ENCODE data around the gene TVP23C. TPM values are rescaled to one million over a fixed set of nuclear protein-coding genes. Genes with fewer than 3 reads are reported as not detected.

TVP23C gene
- total and polyA plus RNA-seq, 7 experiments from 2014 or later: 4.6 to 25.6 (median 13.1) TPM

- DNase-seq (no peak), ATAC-seq (no peak)
- H3K4me1 ChIP-seq (ENCODE audit: control insufficient read depth in 2 of 2, insufficient read depth in 2 of 2, low read length in 2 of 2): no peaks in the 10 kb centered on the region
- H3K36me3 Mint-ChIP-seq: peaks cover 0 to 20% (median 14%) of the 10 kb centered on the region in 5 donors
- H3K4me3 ChIP-seq (ENCODE audit: low read length): no peak within 1 kb of the TSS
- no peak within 1 kb of the TSS for H3K4me3 Mint-ChIP-seq
- no peaks in the 10 kb centered on the region for H3K27me3 ChIP-seq (ENCODE audit: control insufficient read depth in 2 of 2, insufficient read depth in 2 of 2, low read length in 2 of 2)
- no peaks in the 10 kb centered on the region for H3K36me3 ChIP-seq (ENCODE audit: control insufficient read depth in 2 of 3, insufficient read depth in 3 of 3, low read length in 3 of 3)
- no peak within 1 kb of the TSS for H3K27ac Mint-ChIP-seq
- no peaks in the 10 kb centered on the region for H3K9me3 ChIP-seq (ENCODE audit: control insufficient read depth in 2 of 3, low read length in 3 of 3)
- peaks cover 0 to 4% (median 0%) of the 10 kb centered on the region in 7 donors for H3K4me1 Mint-ChIP-seq
- intact Hi-C loops (cut with micrococcal nuclease): no loop called here
- CTCF ChIA-PET: no interaction called here
- no peak within 1 kb of the TSS for H3K27ac ChIP-seq (ENCODE audit: low read depth, low read length)
- peaks cover 0 to 4% (median under 1%) of the 10 kb centered on the region in 11 donors for H3K9me3 Mint-ChIP-seq
- no peaks in the 10 kb centered on the region for H3K27me3 Mint-ChIP-seq
- POLR2A ChIA-PET: no interaction called here
Observed at GRCh38 chr17:15467592-15467991, 95.7 kb downstream of the TVP23C start, which contains the start of gene CDRT4. Gene CDRT4, minus strand, starts transcription at chr17:15467621. Its CDS starts 27,383 bp downstream, at chr17:15440238.

GRCh38 chr17:15466131-15466530 lies 97.2 kb downstream of the TVP23C start:
- H3K9me3 ChIP-seq (ENCODE audit: control insufficient read depth in 2 of 3, low read length in 3 of 3): no peaks in the 10 kb centered on the region
- Mint-ChIP-seq H3K27me3 (no peaks in the 10 kb centered on the region), H3K4me3 (no peak overlapping the region), H3K27ac (no peak overlapping the region), H3K36me3 (peaks cover 0 to 29% (median 25%) of the 10 kb centered on the region in 5 donors), H3K9me3 (peaks cover 0 to 7% (median 2%) of the 10 kb centered on the region in 11 donors), H3K4me1 (peaks cover 0 to 4% (median 0%) of the 10 kb centered on the region in 7 donors)
- no peaks in the 10 kb centered on the region for H3K36me3 ChIP-seq (ENCODE audit: control insufficient read depth in 2 of 3, insufficient read depth in 3 of 3, low read length in 3 of 3)
- ATAC-seq: no peak
- H3K4me1 ChIP-seq (ENCODE audit: control insufficient read depth in 2 of 2, insufficient read depth in 2 of 2, low read length in 2 of 2): no peaks in the 10 kb centered on the region
- H3K4me3 ChIP-seq (ENCODE audit: low read length): no peak overlapping the region
- intact Hi-C loops (cut with micrococcal nuclease): no loop called here
- no peak overlapping the region for H3K27ac ChIP-seq (ENCODE audit: low read depth, low read length)
- no peak for DNase-seq
- ChIA-PET POLR2A (no interaction called here), CTCF (no interaction called here)
- no peaks in the 10 kb centered on the region for H3K27me3 ChIP-seq (ENCODE audit: control insufficient read depth in 2 of 2, insufficient read depth in 2 of 2, low read length in 2 of 2)

GRCh38 chr17:15465045-15465701 lies 98.1 kb downstream of the TVP23C start:
- Histone ChIP-seq H3K4me1 (ENCODE audit: control insufficient read depth in 2 of 2, insufficient read depth in 2 of 2, low read length in 2 of 2) (no peaks in the 10 kb centered on the region), H3K36me3 (ENCODE audit: control insufficient read depth in 2 of 3, insufficient read depth in 3 of 3, low read length in 3 of 3) (no peaks in the 10 kb centered on the region), H3K27ac (ENCODE audit: low read depth, low read length) (no peak overlapping the region), H3K9me3 (ENCODE audit: control insufficient read depth in 2 of 3, low read length in 3 of 3) (no peaks in the 10 kb centered on the region), H3K27me3 (ENCODE audit: control insufficient read depth in 2 of 2, insufficient read depth in 2 of 2, low read length in 2 of 2) (no peaks in the 10 kb centered on the region), H3K4me3 (ENCODE audit: low read length) (no peak overlapping the region)
- CTCF ChIA-PET: no interaction called here
- POLR2A ChIA-PET: no interaction called here
- no peak for DNase-seq
- Mint-ChIP-seq H3K27me3 (no peaks in the 10 kb centered on the region), H3K9me3 (peaks cover 0 to 7% (median 2%) of the 10 kb centered on the region in 11 donors), H3K36me3 (peaks cover 4 to 36% (median 29%) of the 10 kb centered on the region in 5 donors), H3K4me1 (peaks cover 0 to 5% (median 0%) of the 10 kb centered on the region in 7 donors), H3K4me3 (no peak overlapping the region), H3K27ac (no peak overlapping the region)
- intact Hi-C loops (cut with micrococcal nuclease): no loop called here
- ATAC-seq: no peak

- ATAC-seq (no peak), DNase-seq (no peak)
- H3K4me3 Mint-ChIP-seq: no peak overlapping the region
- Histone ChIP-seq H3K36me3 (ENCODE audit: control insufficient read depth in 2 of 3, insufficient read depth in 3 of 3, low read length in 3 of 3) (no peaks in the 10 kb centered on the region), H3K27ac (ENCODE audit: low read depth, low read length) (no peak overlapping the region), H3K4me3 (ENCODE audit: low read length) (no peak overlapping the region), H3K4me1 (ENCODE audit: control insufficient read depth in 2 of 2, insufficient read depth in 2 of 2, low read length in 2 of 2) (no peaks in the 10 kb centered on the region), H3K9me3 (ENCODE audit: control insufficient read depth in 2 of 3, low read length in 3 of 3) (no peaks in the 10 kb centered on the region), H3K27me3 (ENCODE audit: control insufficient read depth in 2 of 2, insufficient read depth in 2 of 2, low read length in 2 of 2) (no peaks in the 10 kb centered on the region)
- POLR2A ChIA-PET: no interaction called here
- intact Hi-C loops (cut with micrococcal nuclease): no loop called here
- no peaks in the 10 kb centered on the region for H3K27me3 Mint-ChIP-seq
- H3K9me3 Mint-ChIP-seq: peaks cover 0 to 7% (median 3%) of the 10 kb centered on the region in 11 donors
- H3K4me1 Mint-ChIP-seq: peaks cover 0 to 7% (median 0%) of the 10 kb centered on the region in 7 donors
- CTCF ChIA-PET: no interaction called here
- no peak overlapping the region for H3K27ac Mint-ChIP-seq
- peaks cover 4 to 41% (median 35%) of the 10 kb centered on the region in 5 donors for H3K36me3 Mint-ChIP-seq
Observed at GRCh38 chr17:15464231-15464985, 98.9 kb downstream of the TVP23C start.

DNA sequence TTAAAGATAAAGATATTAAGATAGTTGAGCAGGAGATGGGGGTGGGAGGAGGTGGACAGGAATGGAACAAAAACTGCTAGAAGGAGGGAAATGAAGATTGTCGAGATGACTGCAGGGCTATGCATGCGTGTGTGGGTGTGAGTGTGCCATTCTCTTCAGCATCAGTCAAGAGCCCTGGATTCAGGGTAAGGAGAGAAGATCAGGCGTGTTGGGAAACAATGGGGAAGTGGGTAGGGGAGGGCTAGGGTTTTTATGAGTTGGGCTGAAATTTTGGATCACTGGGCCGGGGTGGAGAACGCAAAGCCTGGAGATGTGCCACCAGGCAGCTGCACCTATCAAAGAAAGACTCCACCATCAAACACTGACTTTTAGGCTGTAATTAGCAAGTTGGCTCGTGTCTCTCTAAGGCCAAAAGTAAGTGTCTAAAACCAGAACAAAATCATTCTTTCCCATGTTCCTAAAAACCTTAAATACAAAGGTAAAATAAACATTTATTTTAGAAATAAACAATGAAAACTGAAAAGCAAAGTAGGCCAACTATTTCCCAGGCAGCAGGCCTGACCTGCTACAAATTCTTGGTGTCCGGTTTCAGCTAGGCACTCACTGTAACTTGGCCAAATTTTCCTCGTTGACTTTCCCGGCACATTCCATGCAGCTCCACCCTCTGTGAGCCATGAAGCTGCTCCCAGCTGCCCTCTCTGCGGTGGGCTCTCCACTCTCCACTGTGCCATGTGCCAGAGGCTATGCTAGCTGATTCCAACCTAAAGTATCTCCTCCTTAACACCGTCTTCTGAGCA lies 100.1 kb downstream of the TVP23C start:
- ATAC-seq: no peak

GRCh38 chr17:15457723-15458094 lies 105.6 kb downstream of the TVP23C start:
- intact Hi-C loops (cut with micrococcal nuclease): no loop called here
- no peak overlapping the region for H3K27ac Mint-ChIP-seq
- ChIA-PET CTCF (interaction anchor here (1.2 kb wide), 1 partner anchor 45 kb away, joined by 3 read pairs; no protein-coding TSS in a partner anchor), POLR2A (no interaction called here)
- H3K9me3 Mint-ChIP-seq: peaks cover 0 to 20% (median 9%) of the 10 kb centered on the region in 11 donors
- Histone ChIP-seq H3K4me3 (ENCODE audit: low read length) (no peak overlapping the region), H3K36me3 (ENCODE audit: control insufficient read depth in 2 of 3, insufficient read depth in 3 of 3, low read length in 3 of 3) (no peaks in the 10 kb centered on the region), H3K4me1 (ENCODE audit: control insufficient read depth in 2 of 2, insufficient read depth in 2 of 2, low read length in 2 of 2) (no peaks in the 10 kb centered on the region), H3K9me3 (ENCODE audit: control insufficient read depth in 2 of 3, low read length in 3 of 3) (no peaks in the 10 kb centered on the region), H3K27me3 (ENCODE audit: control insufficient read depth in 2 of 2, insufficient read depth in 2 of 2, low read length in 2 of 2) (no peaks in the 10 kb centered on the region), H3K27ac (ENCODE audit: low read depth, low read length) (no peak overlapping the region)
- ATAC-seq (no peak), DNase-seq (no peak)
- H3K4me1 Mint-ChIP-seq: peaks cover 0 to 4% (median 0%) of the 10 kb centered on the region in 7 donors
- H3K4me3 Mint-ChIP-seq: no peak overlapping the region
- peaks cover 14 to 74% (median 70%) of the 10 kb centered on the region in 5 donors for H3K36me3 Mint-ChIP-seq
- H3K27me3 Mint-ChIP-seq: no peaks in the 10 kb centered on the region

More for the DNA sequence above, 100.1 kb downstream of the TVP23C start:
- Histone ChIP-seq H3K36me3 (ENCODE audit: control insufficient read depth in 2 of 3, insufficient read depth in 3 of 3, low read length in 3 of 3) (no peaks in the 10 kb centered on the region), H3K27ac (ENCODE audit: low read depth, low read length) (no peak overlapping the region), H3K4me1 (ENCODE audit: control insufficient read depth in 2 of 2, insufficient read depth in 2 of 2, low read length in 2 of 2) (no peaks in the 10 kb centered on the region), H3K4me3 (ENCODE audit: low read length) (no peak overlapping the region), H3K9me3 (ENCODE audit: control insufficient read depth in 2 of 3, low read length in 3 of 3) (no peaks in the 10 kb centered on the region), H3K27me3 (ENCODE audit: control insufficient read depth in 2 of 2, insufficient read depth in 2 of 2, low read length in 2 of 2) (no peaks in the 10 kb centered on the region)
- H3K9me3 Mint-ChIP-seq: peaks cover 0 to 7% (median 3%) of the 10 kb centered on the region in 11 donors
- H3K4me3 Mint-ChIP-seq: no peak overlapping the region
- no peaks in the 10 kb centered on the region for H3K27me3 Mint-ChIP-seq
- POLR2A ChIA-PET: no interaction called here
- intact Hi-C loops (cut with micrococcal nuclease): no loop called here
- no peak overlapping the region for H3K27ac Mint-ChIP-seq
- CTCF ChIA-PET: no interaction called here
- peaks cover 4 to 43% (median 36%) of the 10 kb centered on the region in 5 donors for H3K36me3 Mint-ChIP-seq
- peaks cover 0 to 7% (median 0%) of the 10 kb centered on the region in 7 donors for H3K4me1 Mint-ChIP-seq
- DNase-seq: no peak

All from naive thymus-derived CD4-positive, alpha-beta T cell (primary cell).